HG03196 (cell line): ENCODE data around the gene BRIX1.

Source experiments
- ATAC-seq: cut with Tn5 transposase; IDR thresholded peaks from one replicate; pipeline ENCODE4 v1.9.1; 2021; ENCODE audit not compliant: unreplicated experiment

BRIX1 gene, protein sequence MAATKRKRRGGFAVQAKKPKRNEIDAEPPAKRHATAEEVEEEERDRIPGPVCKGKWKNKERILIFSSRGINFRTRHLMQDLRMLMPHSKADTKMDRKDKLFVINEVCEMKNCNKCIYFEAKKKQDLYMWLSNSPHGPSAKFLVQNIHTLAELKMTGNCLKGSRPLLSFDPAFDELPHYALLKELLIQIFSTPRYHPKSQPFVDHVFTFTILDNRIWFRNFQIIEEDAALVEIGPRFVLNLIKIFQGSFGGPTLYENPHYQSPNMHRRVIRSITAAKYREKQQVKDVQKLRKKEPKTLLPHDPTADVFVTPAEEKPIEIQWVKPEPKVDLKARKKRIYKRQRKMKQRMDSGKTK

DNA sequence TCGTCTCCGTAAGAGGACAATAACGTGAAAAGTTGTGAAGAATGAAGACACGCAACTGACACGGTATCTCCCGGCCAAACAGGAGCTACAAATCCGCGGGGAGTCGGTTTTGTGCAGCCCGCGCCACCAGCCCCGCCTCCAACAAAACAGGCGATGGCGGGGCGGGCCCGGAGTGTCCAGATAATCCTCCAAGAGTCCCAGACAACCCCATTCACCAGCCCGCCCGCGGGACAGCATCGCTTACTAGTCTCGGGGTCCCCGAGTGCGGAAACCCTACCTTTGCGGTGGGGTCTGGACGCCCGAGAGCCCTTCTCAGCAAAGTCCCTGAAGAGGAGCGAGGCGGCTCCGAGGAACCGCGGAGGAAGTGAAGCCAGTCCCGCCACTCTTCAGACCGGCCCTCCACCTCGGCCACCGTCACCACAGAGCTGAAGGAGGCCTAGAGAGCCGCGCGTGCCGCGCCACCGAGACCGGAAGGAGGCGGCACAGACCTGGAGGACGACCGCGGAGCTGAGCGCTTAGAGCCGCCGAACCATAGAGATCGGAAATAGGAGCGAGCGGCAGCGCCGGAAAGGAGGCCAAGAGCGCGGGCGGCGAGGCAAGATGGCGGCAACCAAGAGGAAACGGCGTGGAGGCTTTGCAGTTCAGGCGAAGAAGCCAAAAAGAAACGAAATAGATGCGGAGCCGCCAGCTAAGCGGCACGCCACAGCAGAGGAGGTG lies at the start of gene BRIX1, which contains the start of gene RAD1:
Gene BRIX1, plus strand, starts transcription at position 573 of the 717 bp plus-strand sequence. Its CDS starts 28 bp downstream, at position 601.
Gene RAD1, minus strand, starts transcription at position 366 of the 717 bp plus-strand sequence. CDS start 612 bp downstream, outside the sequence.
- ATAC-seq = peak; percentile 98

DNA sequence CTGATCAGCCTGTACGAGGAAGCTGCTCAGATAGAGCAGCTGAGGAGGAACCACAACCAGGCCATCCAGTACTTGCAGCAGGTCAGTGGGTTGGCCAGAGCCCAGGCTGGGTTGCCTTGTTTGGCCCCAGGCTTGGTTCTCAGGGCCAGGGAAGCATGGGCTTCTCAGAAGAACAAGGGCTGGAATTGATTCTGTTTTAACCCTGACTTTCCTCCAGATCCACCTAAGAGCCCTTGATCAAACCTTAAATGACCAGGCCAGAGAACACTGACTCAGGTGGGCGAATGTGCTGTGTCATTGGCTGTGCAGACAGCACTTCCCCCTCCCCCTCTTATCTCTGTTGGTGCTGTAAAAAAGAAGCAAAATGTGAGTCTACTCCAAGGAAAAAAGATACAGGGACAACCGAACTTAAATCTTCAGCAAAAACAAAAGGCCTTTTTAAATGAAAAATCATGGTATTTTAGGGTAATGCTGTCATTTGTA lies 48.5 kb upstream of the BRIX1 start:
- ATAC-seq = no peak

DNA sequence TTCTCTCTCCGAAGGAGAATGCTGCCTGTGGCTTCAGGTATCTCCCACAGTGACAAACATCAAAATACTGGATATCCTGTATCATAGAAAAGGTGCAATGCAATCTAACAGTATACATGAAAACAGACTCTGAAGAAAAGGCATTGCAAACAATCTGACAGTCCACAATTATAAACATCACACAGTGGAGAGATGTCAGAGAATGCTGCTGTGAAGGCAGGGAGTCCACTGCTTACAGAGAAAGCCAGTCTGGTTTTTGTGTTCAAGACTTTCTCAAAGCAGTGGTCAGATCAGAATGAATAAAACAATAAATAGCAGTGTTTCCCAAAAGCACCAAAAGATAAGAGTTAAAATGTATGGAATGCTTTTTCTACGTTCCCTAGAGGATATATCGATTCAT lies 47.9 kb upstream of the BRIX1 start:
- ATAC-seq = no peak

DNA sequence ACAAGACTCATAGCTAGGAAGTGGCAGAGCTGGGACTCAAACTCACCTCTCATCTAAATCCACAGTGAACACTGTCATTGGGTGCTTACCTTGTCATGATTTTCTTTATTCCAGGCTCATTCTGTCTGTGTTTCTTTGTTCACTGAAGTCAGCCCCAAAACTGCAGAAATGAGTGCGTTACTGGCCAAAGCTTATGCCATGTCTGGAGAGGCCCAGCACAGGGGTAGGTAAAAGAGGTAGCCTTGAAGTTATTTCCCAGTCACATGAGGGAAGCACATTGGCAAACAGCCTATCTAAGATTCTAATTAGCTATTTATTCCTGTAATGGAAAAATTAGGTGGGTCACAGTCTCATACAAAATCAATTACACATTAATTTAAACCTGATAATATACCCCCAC lies 46.7 kb upstream of the BRIX1 start:
- ATAC-seq = no peak

DNA sequence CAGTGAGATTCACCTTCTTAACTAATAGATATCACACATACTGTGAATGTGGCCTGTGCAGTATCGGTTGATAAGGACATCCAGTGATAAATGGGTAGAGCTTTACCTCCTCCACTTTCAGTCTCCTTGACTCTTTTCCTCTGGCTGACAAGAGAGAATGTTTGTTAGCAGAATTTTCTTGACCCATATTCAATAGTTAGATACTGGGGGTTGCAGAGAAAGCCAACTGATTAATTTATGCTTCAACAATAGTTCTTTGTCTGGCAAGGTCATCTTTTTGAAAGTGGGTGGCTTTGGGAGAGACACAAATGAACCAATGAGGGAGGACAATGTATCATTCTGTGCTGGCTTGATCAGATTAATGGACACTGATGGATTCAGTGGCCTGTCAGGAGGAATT lies 46.3 kb upstream of the BRIX1 start:
- no peak for ATAC-seq

DNA sequence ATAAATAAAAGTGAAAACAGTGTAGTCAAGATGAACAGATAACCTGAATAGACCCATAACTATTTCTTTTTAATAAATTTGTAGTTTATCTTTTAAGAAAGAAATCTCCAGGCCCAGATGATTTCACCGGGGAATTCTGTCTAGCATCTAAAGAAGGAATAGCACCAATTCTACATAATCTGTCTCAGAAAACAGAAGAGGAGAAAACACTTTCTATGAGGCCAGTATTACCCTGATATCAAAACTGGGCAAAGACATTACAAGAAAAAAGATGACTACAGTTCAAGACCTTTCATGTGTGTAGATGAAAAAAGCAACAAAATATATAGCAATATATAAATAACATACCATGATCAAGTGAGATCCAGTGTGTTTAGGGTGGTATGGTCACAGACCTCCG lies 45.1 kb upstream of the BRIX1 start:
- ATAC-seq = no peak

DNA sequence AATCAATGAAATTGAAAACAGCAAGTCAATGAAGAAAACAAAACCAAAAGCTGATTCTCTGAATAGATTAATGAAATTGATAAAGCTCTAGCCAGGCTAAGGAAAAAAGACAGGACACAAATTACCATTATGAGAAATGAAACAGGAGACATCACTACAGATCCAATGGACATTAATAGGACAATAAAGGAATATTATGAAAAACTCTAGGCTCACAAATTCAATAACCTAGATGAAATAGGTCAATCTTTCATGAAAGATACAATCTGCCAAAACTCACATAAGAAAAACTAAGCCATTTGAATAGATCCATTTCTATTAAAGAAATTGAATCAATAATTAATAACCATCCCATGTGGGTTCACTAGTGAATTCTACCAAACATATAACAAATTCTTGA lies 39.2 kb upstream of the BRIX1 start:
- no peak for ATAC-seq

DNA sequence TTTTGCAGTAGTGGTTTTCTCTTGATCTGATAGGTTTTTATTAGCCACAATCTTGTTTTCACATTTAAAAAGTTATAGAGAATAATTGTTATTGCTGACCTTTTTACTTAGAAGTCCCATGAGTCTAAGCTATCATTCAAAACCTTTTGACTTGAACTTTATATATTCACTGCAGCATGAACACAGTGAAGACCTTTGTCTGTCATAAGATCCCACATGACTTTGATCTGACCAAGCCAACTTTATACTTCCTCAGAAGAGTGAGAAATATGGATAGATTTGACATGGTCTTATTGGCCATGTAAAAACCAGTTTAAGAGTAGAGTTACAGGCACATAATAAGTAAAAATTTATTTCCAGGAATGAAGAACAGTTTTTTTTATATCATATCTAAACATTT lies 34.3 kb upstream of the BRIX1 start:
- no peak for ATAC-seq

DNA sequence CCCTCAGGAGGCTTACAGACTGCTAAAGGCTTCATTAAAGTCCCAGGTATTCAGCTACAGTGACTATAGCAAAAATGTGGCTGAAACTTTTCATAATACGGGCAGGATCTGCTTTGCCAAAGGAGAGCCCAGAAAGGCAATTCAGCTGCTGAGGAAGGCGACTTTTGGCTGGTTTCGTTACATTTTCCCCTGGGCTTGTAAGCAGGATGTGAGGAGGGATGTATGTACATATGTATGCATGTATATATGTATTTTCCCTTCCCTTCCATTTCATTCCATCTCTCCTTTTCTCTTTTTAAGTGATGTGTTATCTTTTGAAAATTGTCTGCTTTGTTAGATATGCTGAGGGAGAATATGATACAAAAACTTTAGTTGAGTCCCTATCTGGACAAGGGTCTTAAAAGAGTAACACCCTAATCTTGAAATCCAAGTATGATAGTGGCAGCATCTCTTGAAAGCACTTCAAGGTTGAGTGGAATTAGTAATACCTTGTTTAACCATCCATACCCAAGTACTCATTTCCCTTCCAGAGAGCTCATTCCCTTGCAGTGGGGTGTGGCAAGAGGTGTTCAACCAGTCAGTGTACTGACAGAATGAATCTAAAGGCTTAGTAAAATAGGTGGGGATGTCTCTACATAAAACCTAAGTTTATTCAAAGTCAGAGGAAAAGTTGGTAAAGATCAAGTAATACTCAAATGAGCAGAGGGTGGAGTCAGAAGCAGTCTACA lies 29.0 kb upstream of the BRIX1 start:
- no peak for ATAC-seq

DNA sequence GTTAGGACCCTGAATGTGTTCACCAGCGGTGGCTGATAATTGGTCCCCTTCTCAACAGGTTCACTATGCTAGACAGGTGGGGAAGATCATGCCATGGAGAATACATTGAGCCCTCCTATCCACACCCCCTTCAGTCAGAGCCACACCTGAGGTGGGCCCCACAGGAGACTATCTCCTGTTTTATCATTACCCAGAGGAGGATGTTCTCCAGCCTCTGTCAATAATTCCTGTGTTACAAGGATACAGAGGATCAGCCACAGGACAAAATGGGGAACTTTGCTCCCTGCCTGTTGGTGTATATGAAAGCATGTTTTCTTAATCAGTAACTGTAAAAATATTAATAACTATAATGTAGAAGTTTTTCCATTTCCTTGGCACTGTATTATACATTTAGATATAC lies 26.1 kb upstream of the BRIX1 start:
- ATAC-seq = no peak

DNA sequence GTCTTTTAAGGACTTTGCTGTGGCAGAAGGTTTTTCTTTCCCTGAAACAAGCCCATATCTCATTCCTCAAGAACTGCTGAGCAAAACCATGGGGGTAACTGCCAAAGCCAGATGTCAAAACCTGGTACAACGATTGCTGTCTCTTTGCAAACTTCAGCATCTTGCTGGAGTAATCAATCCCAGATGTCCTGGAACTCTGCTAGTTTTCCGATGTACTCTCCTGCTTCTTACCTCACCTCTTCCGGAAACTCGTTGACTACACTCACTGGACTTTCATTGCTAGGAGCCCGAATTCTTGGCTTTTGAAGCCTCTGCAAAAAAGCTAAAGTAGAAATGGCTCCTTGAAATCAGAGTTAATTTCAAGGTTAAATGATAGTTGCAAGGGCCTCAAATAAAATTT lies 23.5 kb upstream of the BRIX1 start:
- no peak for ATAC-seq

DNA sequence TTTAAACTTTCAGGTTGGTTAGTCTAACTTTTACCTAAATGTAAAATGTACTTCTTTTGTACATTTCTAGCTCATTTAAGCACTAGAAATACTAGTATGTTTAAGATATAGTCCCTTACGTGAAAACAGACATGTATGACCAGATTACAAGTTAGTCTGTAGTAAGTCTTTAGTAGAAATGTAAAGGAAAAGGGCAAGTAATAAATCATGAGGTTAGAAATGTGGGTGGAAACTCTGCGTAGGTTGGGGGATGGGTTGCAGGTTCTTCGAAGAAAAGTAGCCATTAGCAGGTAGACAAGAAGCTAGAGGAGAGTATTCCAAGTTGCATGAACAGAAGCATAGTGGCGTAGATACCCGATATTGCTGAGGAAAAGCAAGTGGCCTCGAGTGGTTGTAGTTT lies 23.1 kb upstream of the BRIX1 start:
- no peak for ATAC-seq

DNA sequence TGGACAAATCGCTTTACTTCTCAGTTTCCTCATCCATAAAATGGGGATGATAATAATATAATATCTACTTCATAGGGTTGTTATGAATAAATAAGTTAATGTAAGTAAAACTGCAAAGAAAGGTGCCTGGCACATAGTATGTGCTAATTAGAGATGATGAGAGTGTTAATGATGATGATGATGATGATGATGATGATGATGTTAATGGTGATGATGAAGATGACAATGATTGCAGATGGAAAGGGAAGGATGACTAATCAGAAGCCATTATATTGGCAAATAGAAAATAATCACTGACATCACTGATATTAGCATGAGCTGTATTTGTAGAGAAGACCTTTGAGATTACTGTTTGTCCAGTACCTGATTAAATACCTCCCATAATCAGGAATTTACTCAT lies 20.8 kb upstream of the BRIX1 start:
- ATAC-seq = no peak

DNA sequence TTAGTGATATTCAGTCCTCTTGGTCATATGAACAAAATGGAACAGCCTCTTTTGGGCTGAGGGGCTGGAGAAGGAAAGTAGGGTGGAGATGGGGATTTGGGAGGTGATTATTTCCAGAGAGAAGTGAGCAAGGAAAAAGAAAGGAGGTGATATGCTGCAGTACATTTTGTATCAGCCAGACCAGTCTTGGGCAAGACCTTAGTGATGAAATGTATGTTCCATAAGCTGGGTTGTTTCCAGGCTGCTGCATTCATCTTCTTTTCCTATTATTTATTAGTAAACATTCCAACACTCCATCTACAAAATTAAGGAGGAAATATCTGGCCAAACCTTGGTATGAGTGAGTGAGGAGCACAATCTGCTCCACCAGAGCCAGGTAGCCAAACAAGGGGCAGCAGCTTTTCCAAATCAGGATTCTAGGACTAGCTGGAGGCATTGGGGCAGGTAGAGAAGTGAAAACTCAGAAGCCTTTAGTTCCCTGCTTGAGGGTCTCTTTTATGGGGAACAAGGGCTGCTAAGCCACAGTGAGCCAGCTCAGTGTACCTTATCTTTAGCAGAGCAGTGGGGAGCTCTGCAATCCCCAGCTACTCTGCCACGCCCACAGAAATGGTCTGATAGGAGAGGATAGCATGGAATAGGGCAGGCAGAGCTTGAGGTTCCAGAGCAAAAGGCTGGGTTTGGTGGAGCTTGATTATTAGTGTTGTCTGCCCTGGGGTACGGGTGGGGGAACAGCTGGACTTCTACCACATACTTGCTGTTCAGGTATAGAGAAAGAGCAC lies 19.7 kb upstream of the BRIX1 start:
- no peak for ATAC-seq

DNA sequence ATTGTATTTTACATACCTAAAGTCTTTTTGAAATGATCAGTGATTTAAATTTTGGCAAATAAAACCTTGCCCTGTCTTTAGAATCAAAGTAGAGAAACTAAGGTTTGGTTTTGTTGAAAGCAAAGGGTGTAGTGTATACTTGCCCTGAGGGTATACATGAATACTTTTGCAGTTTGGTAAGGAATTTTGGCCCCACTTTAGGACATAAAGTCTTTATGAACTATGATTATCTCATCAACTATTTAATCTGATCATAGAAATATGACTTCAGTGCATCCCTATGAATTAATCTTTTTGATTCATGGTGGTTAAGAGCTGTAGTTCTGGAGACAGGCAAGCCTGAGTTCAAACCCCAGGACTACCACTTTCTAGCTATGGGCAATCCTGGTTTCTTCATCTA lies 17.9 kb upstream of the BRIX1 start:
- no peak for ATAC-seq

DNA sequence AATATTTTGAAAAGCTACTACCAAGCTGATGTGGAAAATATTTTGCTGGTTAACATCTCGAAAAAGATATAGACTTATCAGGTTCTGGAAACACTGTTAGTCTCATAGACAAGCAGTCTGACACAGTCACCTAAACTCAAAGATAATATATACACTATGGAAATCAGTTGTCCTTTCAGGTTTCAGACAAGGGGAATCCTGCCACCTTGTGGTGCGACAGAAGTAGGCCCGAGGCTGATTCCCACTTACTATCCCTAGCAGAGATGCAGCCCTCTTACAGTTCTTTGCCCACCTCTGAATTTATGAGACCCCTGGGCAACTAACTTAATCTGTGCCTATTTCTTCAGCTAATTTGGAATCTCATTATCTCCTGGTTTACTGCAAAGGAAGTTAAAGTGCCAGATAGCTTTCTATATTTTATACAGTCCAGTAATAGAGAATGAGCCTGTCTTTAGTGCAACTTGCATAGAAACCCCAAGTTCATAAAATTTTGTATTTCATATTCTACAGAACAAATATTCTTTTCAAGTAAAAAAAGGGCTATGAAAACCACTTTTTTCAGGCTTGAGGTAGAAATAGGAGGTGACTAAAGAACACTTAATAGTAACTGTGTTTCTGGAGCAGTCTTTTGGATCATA lies 17.1 kb upstream of the BRIX1 start:
- peak; percentile 77 for ATAC-seq

DNA sequence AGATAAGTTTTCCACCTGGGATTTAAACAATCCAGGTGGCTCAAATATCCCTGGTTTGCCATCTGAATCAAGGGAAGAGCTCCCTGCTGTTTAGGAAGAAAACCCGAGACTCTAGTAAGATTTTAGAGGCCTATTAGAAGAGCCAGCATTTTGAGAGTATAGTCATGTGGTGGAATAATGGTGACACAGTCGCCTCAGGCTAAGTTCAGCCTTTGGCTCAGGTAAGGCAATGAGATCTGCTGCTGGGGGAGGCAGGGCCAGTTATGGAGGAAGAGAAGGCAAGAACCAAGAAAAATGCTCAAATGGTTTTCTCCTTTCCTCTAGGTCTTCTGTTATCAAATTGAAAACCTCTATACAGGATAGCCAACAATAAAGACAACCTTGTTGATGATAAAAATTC lies 16.4 kb upstream of the BRIX1 start:
- ATAC-seq = no peak

DNA sequence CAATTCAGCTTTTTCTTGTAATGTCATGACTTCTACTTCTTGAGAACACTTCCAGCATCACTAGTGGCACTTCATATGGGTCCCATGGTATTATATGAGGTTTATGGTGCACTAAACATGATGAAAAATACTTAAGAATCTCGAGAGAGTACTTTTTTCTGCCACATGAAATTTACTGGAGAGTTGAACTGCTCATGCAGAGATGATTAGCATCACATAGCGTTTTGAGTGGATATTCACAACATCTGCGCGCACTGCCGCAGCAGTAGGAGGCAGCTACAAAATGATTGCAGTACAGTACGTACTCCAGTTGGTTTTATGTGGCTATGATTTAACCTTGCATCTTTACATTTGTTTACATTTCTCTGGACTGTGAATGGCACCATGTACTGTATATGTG lies 14.9 kb upstream of the BRIX1 start:
- ATAC-seq = no peak

DNA sequence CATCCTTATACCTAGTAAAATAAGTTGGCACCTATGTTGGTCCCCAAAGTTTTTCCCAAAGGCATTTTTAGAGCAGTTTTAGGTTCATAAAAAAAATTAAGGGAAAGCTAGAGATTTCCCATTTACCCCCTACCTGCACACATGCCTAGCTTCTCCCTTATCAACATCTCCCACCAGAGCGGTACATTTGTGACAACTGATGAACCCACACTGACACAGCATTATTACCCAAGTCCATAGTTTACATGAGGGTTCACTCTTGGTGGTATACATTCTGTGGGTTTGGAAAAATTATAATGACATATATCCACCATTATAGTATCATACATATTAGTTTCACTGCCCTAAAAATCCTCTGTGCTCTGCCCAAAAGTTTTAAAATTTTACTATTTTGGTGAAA lies 12.3 kb upstream of the BRIX1 start:
- ATAC-seq = no peak

DNA sequence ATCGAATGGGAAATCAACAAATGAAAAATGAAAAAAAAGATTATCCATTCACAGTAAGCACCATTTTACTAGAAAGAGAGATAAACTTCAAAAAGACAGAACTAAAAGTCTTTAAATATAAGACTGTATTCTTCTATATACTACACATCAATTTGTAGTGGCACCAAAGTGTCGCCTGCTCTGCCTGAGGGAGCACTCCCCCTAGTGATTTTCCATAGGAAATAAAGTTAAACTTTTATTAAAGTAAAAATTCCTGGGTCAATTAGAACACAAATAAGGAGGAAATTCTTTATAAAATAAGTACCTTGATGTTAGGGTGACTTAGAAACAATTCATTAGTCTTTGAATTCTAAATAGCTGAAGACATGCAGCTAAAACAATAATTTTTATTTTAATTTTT lies 9.9 kb upstream of the BRIX1 start:
- no peak for ATAC-seq
